ENCODE results near the gene SAMHD1.
A peak's percentile ranks its signal among the peaks of the same experiment; 100 is the strongest.

Gene SAMHD1

GRCh38 chr20:36871640-36872570 is 79.6 kb downstream of the SAMHD1 start:
- no peak for DNase-seq

GRCh38 chr20:36866681-36867495 is 84.6 kb downstream of the SAMHD1 start:
- no peak for DNase-seq

GRCh38 chr20:36866164-36866563 is 85.3 kb downstream of the SAMHD1 start:
- DNase-seq, result no peak

- DNase-seq, result no peak
Measured at GRCh38 chr20:36865861-36866149, 85.7 kb downstream of the SAMHD1 start.

- DNase-seq, result peak; percentile 54
Measured at GRCh38 chr20:36865076-36865860, 86.2 kb downstream of the SAMHD1 start.

- DNase-seq, result peak; percentile 71
Measured at GRCh38 chr20:36862857-36863668, 88.4 kb downstream of the SAMHD1 start.

- DNase-seq, result peak; percentile 90
Measured at GRCh38 chr20:36861875-36862801, 89.4 kb downstream of the SAMHD1 start.

- DNase-seq, result no peak
Measured at GRCh38 chr20:36861625-36861874, 90.0 kb downstream of the SAMHD1 start.

- no peak for DNase-seq
Measured at GRCh38 chr20:36860811-36861624, 90.5 kb downstream of the SAMHD1 start.

GRCh38 chr20:36860339-36860738 is 91.2 kb downstream of the SAMHD1 start:
- no peak for DNase-seq

- DNase-seq, result no peak
Measured at GRCh38 chr20:36859700-36860330, 91.7 kb downstream of the SAMHD1 start.

- no peak for DNase-seq
Measured at GRCh38 chr20:36859282-36859555, 92.3 kb downstream of the SAMHD1 start.

- DNase-seq, result peak; percentile 27
Measured at GRCh38 chr20:36856691-36857635, 94.5 kb downstream of the SAMHD1 start.

GRCh38 chr20:36856195-36856594 is 95.3 kb downstream of the SAMHD1 start:
- no peak for DNase-seq

- DNase-seq, result no peak
Measured at GRCh38 chr20:36855241-36855657, 96.3 kb downstream of the SAMHD1 start.

GRCh38 chr20:36854348-36855240 is 96.9 kb downstream of the SAMHD1 start:
- no peak for DNase-seq

GRCh38 chr20:36852187-36852586 is 99.3 kb downstream of the SAMHD1 start:
- DNase-seq, result no peak

GRCh38 chr20:36851490-36851889 is 100.0 kb downstream of the SAMHD1 start:
- no peak for DNase-seq
